Measurements from ENCODE around the gene ZNF385A.

- no peak for TF ChIP-seq CTCF (conservative IDR thresholded peaks at IDR 0.05; ENCODE audit: low read depth in 2 of 2)
- no peak for TF ChIP-seq EZH2phosphoT487 (IDR thresholded peaks at IDR 0.05; ENCODE audit: unreplicated experiment)
- TF ChIP-seq POLR2AphosphoS5 (IDR thresholded peaks at IDR 0.05; ENCODE audit: low read depth) = no peak
- no peak for TF ChIP-seq ETS1 (IDR thresholded peaks at IDR 0.05)
- TF ChIP-seq REST (IDR thresholded peaks at IDR 0.05; ENCODE audit: unreplicated experiment) = no peak
- TF ChIP-seq EZH2 (IDR thresholded peaks at IDR 0.05; ENCODE audit: low read depth, unreplicated experiment) = no peak
- TF ChIP-seq CREB1 (CRISPR knock-in tag; IDR thresholded peaks at IDR 0.05; ENCODE audit: low read depth) = no peak
- TF ChIP-seq NANOG (IDR thresholded peaks at IDR 0.05; ENCODE audit: borderline replicate concordance) = no peak
- TF ChIP-seq JUNB (IDR thresholded peaks at IDR 0.05; ENCODE audit: unreplicated experiment) = no peak
Observed at GRCh38 chr12:54397157-54397556, 12.6 kb upstream of the ZNF385A start.
